GM04504 (cell line): Measurements from ENCODE around the gene ACTN1.

Source experiments
- DNase-seq: peaks from one replicate; pipeline ENCODE4 v3.0.0-alpha.2; 2012; ENCODE audit warnings: low read depth

Gene ACTN1

GRCh38 chr14:68951035-68951797, 27.9 kb downstream of the ACTN1 start:
- DNase-seq, result peak; percentile 98

DNA sequence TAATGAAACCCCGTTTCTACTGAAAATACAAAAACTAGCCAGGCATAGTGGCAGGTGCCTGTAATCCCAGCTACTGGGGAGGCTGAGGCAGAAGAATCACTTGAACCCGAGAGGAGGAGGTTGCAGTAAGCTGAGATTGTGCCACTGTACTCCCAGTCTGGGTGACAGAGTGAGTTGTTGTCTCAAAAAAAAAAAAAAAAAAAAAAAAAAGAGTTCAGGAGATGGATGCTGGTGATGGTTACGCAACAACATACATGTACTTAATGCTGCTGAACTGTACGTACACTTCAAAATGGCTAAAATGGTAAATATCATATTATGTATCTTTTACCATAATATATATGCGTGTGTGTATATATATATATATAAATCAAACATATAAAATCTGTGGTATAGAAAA, 29.0 kb downstream of the ACTN1 start:
- no peak for DNase-seq

GRCh38 chr14:68949601-68949965, 29.5 kb downstream of the ACTN1 start:
- DNase-seq, result no peak

- DNase-seq, result no peak
Observed at GRCh38 chr14:68948686-68949600, 30.2 kb downstream of the ACTN1 start.

GRCh38 chr14:68947802-68948201, 31.3 kb downstream of the ACTN1 start:
- DNase-seq, result no peak

DNA sequence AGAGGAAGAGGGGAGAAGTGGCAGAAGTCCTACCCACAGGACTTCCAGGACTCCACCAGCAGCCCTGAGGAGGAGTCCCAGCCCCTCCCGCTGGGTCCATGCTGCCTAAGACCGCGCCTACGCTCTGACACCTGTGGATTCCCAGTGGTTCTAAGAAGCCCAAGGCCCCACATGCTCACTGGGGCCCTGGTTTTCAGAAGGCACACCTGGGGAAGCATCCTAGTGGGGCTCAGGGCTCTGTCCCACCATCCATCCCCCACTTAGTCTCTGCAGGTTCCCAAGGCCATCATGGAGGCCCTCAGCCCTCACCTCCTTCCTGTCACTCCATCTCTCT, 32.6 kb downstream of the ACTN1 start:
- no peak for DNase-seq

GRCh38 chr14:68945585-68946488, 33.3 kb downstream of the ACTN1 start:
- no peak for DNase-seq

- DNase-seq, result no peak
Observed at GRCh38 chr14:68945190-68945584, 33.9 kb downstream of the ACTN1 start.

GRCh38 chr14:68944162-68944561, 34.9 kb downstream of the ACTN1 start:
- DNase-seq, result no peak

GRCh38 chr14:68943107-68943506, 36.0 kb downstream of the ACTN1 start:
- no peak for DNase-seq

- no peak for DNase-seq
Observed at GRCh38 chr14:68942296-68943035, 36.6 kb downstream of the ACTN1 start.

DNA sequence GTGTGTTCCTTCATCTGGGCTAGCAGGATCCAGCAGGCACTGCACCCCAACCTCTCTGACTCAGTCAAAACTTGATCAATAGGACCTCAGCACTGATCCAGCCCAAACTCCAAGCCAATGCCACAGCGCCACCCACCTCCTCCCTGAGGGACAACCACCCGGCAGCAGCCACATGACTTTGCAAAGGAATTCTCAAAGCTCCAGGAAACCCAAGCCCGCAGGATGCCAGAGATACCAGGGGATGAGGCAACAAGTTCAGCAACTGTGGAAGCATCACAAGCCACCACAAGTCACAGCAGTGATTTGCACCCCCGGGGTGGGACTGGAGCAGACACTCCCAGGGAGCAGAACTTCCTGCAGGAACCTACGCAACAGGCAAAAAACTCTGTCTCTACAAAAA, 37.3 kb downstream of the ACTN1 start:
- DNase-seq, result peak; percentile 89

- no peak for DNase-seq
Observed at GRCh38 chr14:68940614-68941185, 38.4 kb downstream of the ACTN1 start.

- DNase-seq, result peak; percentile 94
Observed at GRCh38 chr14:68939893-68940613, 39.0 kb downstream of the ACTN1 start.

GRCh38 chr14:68939181-68939892, 39.8 kb downstream of the ACTN1 start:
- no peak for DNase-seq

DNA sequence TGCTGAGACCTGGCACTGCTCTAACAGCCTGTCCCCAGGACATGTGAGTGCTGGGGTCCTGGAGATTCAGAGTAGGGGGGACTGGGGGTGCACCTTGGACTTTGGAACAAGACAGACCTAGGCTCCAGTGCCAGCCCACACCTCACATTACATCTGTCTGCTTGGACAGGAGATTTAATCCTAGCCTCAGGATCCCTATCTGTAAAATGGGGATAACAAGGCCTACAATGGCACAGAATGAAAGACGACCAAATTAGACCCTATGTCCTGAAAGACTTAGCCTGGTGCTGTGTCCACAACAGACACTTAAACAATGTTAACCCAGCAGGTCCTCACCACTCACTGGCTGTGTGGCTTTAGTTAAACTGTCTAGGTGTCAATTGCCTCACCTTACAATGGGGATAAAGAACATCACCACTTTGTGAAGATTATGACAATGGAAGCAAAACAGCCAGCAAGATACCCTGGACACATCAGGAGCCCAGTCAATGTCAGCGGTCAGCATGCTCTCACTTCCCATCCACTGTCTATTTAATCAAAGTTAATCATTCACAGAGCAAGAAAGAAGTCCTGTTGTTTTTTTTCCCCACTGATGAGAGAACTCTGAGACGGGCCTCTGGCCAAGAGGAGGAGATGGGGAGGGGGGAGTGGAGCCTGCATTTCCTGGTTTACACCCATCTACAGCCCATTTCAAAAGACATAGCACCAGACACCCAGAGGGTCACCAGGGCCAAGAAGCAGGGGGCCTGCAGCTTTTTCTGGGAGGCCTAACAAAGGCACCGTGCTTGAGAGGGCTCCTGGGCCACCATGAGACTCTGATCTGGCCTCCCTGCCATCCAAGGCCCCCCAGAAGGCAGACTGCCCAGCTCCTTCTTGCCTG, 40.6 kb downstream of the ACTN1 start:
- no peak for DNase-seq

DNA sequence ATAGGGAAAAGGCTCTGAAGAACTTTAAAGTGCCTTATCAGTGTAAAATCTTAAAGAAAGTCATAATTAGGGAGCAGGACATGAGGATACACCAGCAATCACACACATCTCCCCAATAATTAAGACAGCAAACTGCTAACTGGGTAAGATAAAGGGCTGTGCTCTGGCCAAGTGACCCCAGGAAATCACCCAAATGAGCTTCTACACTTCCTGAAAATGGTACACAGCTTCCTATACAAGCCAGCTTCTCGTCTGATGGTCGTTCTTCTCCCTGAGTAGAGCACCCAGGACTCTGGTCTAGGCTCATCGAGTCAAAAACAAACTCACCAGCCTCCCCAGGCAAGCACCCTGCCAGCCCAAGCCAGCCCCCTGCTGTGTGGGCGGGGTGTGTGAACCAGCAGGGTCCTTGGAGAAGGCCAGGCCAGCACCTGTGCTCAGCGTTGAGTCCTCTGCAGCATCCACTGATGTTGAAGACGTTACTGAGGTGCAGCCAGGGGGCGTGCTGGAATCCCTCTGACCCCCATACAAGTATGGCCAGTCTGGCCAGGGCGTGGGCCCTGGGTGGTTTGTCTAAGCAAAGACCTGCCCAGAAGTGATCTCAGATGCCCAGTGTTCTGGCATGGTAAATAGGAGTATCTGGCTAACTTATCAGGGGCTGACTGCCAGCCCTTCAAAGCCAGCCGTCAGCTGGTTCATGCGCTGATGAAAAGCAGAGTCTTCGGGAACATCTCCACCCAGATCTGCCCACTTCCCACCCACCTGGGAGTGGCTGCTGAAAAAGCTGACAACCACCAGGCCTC, 41.4 kb downstream of the ACTN1 start:
- no peak for DNase-seq

DNA sequence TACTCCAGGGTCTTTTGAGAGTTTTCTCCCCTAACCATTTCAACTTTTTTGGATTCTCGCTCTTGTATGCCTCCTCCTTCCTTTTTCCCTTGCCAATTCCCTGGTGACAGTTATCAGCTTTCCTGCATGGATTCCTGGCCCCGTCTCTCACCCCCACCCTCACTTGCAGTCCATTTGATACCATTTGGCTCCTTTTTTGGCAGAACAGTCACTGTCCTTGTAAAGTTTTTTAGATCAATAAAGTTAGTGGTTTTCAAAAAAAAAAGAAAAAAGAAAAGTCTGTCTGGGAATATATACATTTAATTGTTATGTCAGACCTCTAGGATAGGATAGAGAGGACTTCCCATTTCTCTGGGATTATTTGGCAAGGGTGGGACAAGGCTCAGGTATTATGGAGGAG, 42.1 kb downstream of the ACTN1 start:
- DNase-seq, result no peak
